PC-9 (cell line): Measurements from ENCODE around the gene RNF40. TPM values are rescaled to one million over a fixed set of nuclear protein-coding genes. Genes with fewer than 3 reads are reported as not detected.
A peak's percentile ranks its signal among the peaks of the same experiment; 100 is the strongest.

Experiments
- BruUV-seq: library from RNA; stranded (reverse); fragments of 400-500 nt; replicated peaks from 2 replicates; lab custom pipeline; 2021; lab: Mats Ljungman, UMichigan
- CTCF ChIA-PET: fragments of 300-600 bp; sonication (Branson Sonifier 250); formaldehyde crosslinking; loops from one replicate; lab custom pipeline; 2022; ENCODE audit warnings: antibody characterized with exemption; lab: Charles Lee
- POLR2A ChIA-PET: fragments of 300-600 bp; sonication (Branson Sonifier 250); formaldehyde crosslinking; loops from one replicate; lab custom pipeline; 2022; ENCODE audit warnings: antibody characterized with exemption; ENCODE audit not compliant: unreplicated experiment; lab: Charles Lee
- DNase-seq, 2 experiments: peaks; one replicate each; pipeline versions ENCODE4 v3.0.0 to v3.0.0-alpha.2; 2015 to 2022; ENCODE audit warnings: mixed read lengths in 1 of 2
- H2AFZ ChIP-seq: fragments of 200-600 bp; sonication (generic); 2 replicates; pipeline ENCODE4 v1.8.1; 2017; ENCODE audit warnings: antibody characterized with exemption
- H3F3A ChIP-seq: fragments of 200-600 bp; sonication (generic); 2 replicates; pipeline ENCODE4 v1.8.1; 2017; ENCODE audit warnings: antibody characterized with exemption, mild to moderate bottlenecking, low read depth; ENCODE audit not compliant: insufficient read depth
- H3K27ac ChIP-seq: fragments of 200-600 bp; sonication (generic); 2 replicates; pipeline ENCODE4 v1.6.1; 2016; ENCODE audit warnings: mixed run types
- H3K27me3 ChIP-seq: fragments of 200-600 bp; sonication (generic); 2 replicates; pipeline ENCODE4 v1.6.1; 2016; ENCODE audit warnings: low read depth, mixed run types; ENCODE audit not compliant: insufficient read depth
- H3K36me3 ChIP-seq: fragments of 200-600 bp; sonication (generic); 2 replicates; pipeline ENCODE4 v1.6.1; 2016; ENCODE audit warnings: low read depth, mixed run types
- H3K4me1 ChIP-seq: fragments of 200-600 bp; sonication (generic); replicated peaks from 2 replicates; pipeline ENCODE4 v1.6.1; 2016; ENCODE audit warnings: mixed run types; ENCODE audit not compliant: insufficient read depth
- H3K4me2 ChIP-seq: fragments of 200-600 bp; sonication (generic); 2 replicates; pipeline ENCODE4 v1.6.1; 2017; ENCODE audit warnings: mixed run types
- H3K4me3 ChIP-seq: fragments of 200-600 bp; sonication (generic); 2 replicates; pipeline ENCODE4 v1.6.1; 2016; ENCODE audit warnings: mixed run types
- H3K79me2 ChIP-seq: fragments of 200-600 bp; sonication (generic); 2 replicates; pipeline ENCODE4 v1.6.1; 2017; ENCODE audit warnings: low read depth, mixed run types
- H3K9me2 ChIP-seq: fragments of 200-600 bp; sonication (generic); 2 replicates; pipeline ENCODE4 v1.8.1; 2017; ENCODE audit warnings: mild to moderate bottlenecking; ENCODE audit not compliant: insufficient read depth
- H3K9me3 ChIP-seq: fragments of 200-600 bp; sonication (generic); 2 replicates; pipeline ENCODE4 v1.8.1; 2016; ENCODE audit warnings: low read depth; ENCODE audit not compliant: insufficient read depth
- H4K20me1 ChIP-seq: fragments of 200-600 bp; sonication (generic); 2 replicates; pipeline ENCODE4 v1.8.1; 2017; ENCODE audit not compliant: insufficient read depth
- EZH2 ChIP-seq: fragments of 200-600 bp; sonication (generic); IDR thresholded peaks from 2 replicates; pipeline ENCODE4 v1.8.0; 2017; ENCODE audit warnings: antibody characterized with exemption, low read depth
- intact Hi-C: fragments of 100-400 bp; cut with micrococcal nuclease; formaldehyde crosslinking; loops from one replicate; pipeline ENCODE4 v1.10.0; 2022; ENCODE audit not compliant: unreplicated experiment
- total RNA-seq: library from RNA; stranded (reverse); gene quantifications from 2 replicates; pipeline ENCODE4 v1.2.3, GENCODE V29; 2021
- TF ChIP-seq, protein P1 (sequence below): fragments of 200-600 bp; sonication (generic); conservative IDR thresholded peaks from 2 replicates; pipeline ENCODE4 v1.6.1; 2017; ENCODE audit warnings: mixed run types, antibody characterized with exemption, mild to moderate bottlenecking, moderate library complexity

The RNF40 gene
- total RNA-seq, 1 experiment from 2014 or later = 178 TPM

- ChIA-PET CTCF (interaction anchor here (0.6 kb wide), 1 partner anchor 12 kb away, joined by 5 read pairs; no protein-coding TSS in a partner anchor), POLR2A (no interaction called here)
- Histone ChIP-seq H3K9me2 (no peaks in the 10 kb centered on the region), H3K27me3 (no peaks in the 10 kb centered on the region), H3K9me3 (no peaks in the 10 kb centered on the region), H3K4me3 (no peak overlapping the region), H3K4me2 (no peak overlapping the region), H3K27ac (no peak overlapping the region), H4K20me1 (no peaks in the 10 kb centered on the region), H2AFZ (no peak overlapping the region), H3K36me3 (no peaks in the 10 kb centered on the region), H3K4me1 (peaks cover 12% of the 10 kb centered on the region), H3F3A (peaks cover 30% of the 10 kb centered on the region), H3K79me2 (no peaks in the 10 kb centered on the region)
- DNase-seq = no peak
- TF ChIP-seq, protein P1, sequence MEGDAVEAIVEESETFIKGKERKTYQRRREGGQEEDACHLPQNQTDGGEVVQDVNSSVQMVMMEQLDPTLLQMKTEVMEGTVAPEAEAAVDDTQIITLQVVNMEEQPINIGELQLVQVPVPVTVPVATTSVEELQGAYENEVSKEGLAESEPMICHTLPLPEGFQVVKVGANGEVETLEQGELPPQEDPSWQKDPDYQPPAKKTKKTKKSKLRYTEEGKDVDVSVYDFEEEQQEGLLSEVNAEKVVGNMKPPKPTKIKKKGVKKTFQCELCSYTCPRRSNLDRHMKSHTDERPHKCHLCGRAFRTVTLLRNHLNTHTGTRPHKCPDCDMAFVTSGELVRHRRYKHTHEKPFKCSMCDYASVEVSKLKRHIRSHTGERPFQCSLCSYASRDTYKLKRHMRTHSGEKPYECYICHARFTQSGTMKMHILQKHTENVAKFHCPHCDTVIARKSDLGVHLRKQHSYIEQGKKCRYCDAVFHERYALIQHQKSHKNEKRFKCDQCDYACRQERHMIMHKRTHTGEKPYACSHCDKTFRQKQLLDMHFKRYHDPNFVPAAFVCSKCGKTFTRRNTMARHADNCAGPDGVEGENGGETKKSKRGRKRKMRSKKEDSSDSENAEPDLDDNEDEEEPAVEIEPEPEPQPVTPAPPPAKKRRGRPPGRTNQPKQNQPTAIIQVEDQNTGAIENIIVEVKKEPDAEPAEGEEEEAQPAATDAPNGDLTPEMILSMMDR = no peak
- no TSS peak for BruUV-seq
- intact Hi-C loops = no loop called here
Observed at GRCh38 chr16:30802936-30803335, 40.8 kb downstream of the RNF40 start.

DNA sequence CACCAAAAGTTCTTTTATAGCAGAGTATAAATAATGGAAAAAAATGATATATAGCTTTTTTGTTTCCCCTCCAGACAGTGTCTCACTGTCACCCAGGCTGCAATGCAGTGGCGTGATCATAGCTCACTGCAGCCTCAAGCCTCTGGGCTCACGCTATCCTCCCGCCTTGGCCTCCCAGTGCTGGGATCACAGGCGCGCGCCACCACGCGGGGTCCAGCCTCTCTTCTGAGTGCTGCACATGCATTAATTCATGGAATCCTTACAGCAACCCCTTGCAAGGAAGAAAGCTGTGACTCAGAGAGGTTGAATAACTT is 42.9 kb downstream of the RNF40 start:
- Histone ChIP-seq H3K4me2 (peak overlapping the region; percentile 93), H3K27ac (peak overlapping the region; percentile 60; the same call in 1 of the 2 replicates), H3F3A (peaks cover 30% of the 10 kb centered on the region), H4K20me1 (no peaks in the 10 kb centered on the region), H3K27me3 (no peaks in the 10 kb centered on the region), H3K36me3 (no peaks in the 10 kb centered on the region), H3K4me1 (peaks cover 12% of the 10 kb centered on the region), H3K9me2 (no peaks in the 10 kb centered on the region), H2AFZ (peak overlapping the region; percentile 96), H3K4me3 (peak overlapping the region; percentile 78), H3K9me3 (no peaks in the 10 kb centered on the region), H3K79me2 (no peaks in the 10 kb centered on the region)
- CTCF ChIA-PET = interaction anchor here (0.6 to 1.0 kb wide), 5 partner anchors 9 to 137 kb away, joined by 3 to 13 read pairs (median 6); partner anchors contain the start of gene ZNF629
- intact Hi-C loops = loop anchor here (1.0 to 2.0 kb wide), 2 partner anchors 18 to 70 kb away; partner anchors contain the start of gene ZNF629
- TF ChIP-seq, protein P1 = no peak
- no peak for TF ChIP-seq EZH2
- DNase-seq = no peak
- no TSS peak for BruUV-seq
- POLR2A ChIA-PET = interaction anchor here (0.6 to 2.4 kb wide), 6 partner anchors 18 to 427 kb away, joined by 3 to 19 read pairs (median 10); partner anchors contain the start of gene ZNF629

- Histone ChIP-seq H2AFZ (peak overlapping the region; percentile 96), H3K4me1 (peaks cover 12% of the 10 kb centered on the region), H3F3A (peaks cover 30% of the 10 kb centered on the region), H3K4me2 (peak overlapping the region; percentile 93), H3K27me3 (no peaks in the 10 kb centered on the region), H3K9me2 (no peaks in the 10 kb centered on the region), H3K36me3 (no peaks in the 10 kb centered on the region), H3K27ac (peak overlapping the region; percentile 60), H4K20me1 (no peaks in the 10 kb centered on the region), H3K79me2 (no peaks in the 10 kb centered on the region), H3K9me3 (no peaks in the 10 kb centered on the region), H3K4me3 (peak overlapping the region; percentile 78)
- peak; percentile 61 to 87 for DNase-seq
- POLR2A ChIA-PET = interaction anchor here (0.6 to 2.4 kb wide), 10 partner anchors 8 to 428 kb away, joined by 3 to 19 read pairs (median 6); partner anchors contain the start of genes KAT8 and ZNF629
- BruUV-seq = no TSS peak
- TF ChIP-seq, protein P1 = no peak; the same call in 1 of the 2 replicates
- no peak for TF ChIP-seq EZH2
- intact Hi-C loops = loop anchor here (1.0 to 2.0 kb wide), 4 partner anchors 18 to 146 kb away; partner anchors contain the start of gene ZNF629
- CTCF ChIA-PET = interaction anchor here (0.6 to 1.3 kb wide), 6 partner anchors 9 to 136 kb away, joined by 3 to 13 read pairs (median 4); partner anchors contain the start of gene ZNF629
Observed at GRCh38 chr16:30805370-30806169, 43.4 kb downstream of the RNF40 start.
